ENCODE results near the gene ARPC1B.

Gene ARPC1B

GRCh38 chr7:99422625-99423024 lies 48.1 kb downstream of the ARPC1B start:
- no peak overlapping the region for H3K27ac ChIP-seq (ENCODE audit: low read length, poor library complexity, severe bottlenecking)
- no peak overlapping the region for H4K91ac ChIP-seq (ENCODE audit: low read length)
- no peak for DNase-seq
- peaks cover 73 to 77% of the 10 kb centered on the region in 2 experiments for H3K36me3 ChIP-seq (ENCODE audit: control insufficient read depth in 1 of 2, insufficient read depth in 2 of 2, low read depth in 1 of 2, low read length in 2 of 2)
- no peak overlapping the region for H2BK5ac ChIP-seq (ENCODE audit: low read depth, low read length, poor library complexity, severe bottlenecking)
- H3K4ac ChIP-seq (ENCODE audit: low read depth in 1 of 2, low read length in 2 of 2): no peak overlapping the region
- H3K18ac ChIP-seq (ENCODE audit: low read depth in 1 of 2, low read length in 2 of 2): no peak overlapping the region
- H3K9ac ChIP-seq (ENCODE audit: low read length): no peak overlapping the region
- H2BK15ac ChIP-seq (ENCODE audit: low read depth, poor library complexity, severe bottlenecking): no peak overlapping the region
- no peaks in the 10 kb centered on the region for H3K27me3 ChIP-seq (ENCODE audit: control insufficient read depth in 1 of 2, insufficient read depth in 1 of 2, low read length in 2 of 2)
- no peaks in the 10 kb centered on the region for H3K4me1 ChIP-seq (ENCODE audit: control insufficient read depth, insufficient read depth, low read depth, low read length)
- H3K9me3 ChIP-seq (ENCODE audit: control insufficient read depth, low read length): no peaks in the 10 kb centered on the region
- no peak overlapping the region for H3K14ac ChIP-seq (ENCODE audit: low read length in 2 of 2)
- no peak overlapping the region for H3K4me2 ChIP-seq (ENCODE audit: low read length, poor library complexity, severe bottlenecking)
- no peak overlapping the region for H2AK5ac ChIP-seq (ENCODE audit: low read length, severe bottlenecking)
- H3K4me3 ChIP-seq (ENCODE audit: insufficient read depth in 1 of 2, low read depth in 1 of 2, low read length in 2 of 2): no peak overlapping the region
- WGBS: 91% methylated on average over 5 of the region's 5 CpGs
- H2AFZ ChIP-seq (ENCODE audit: low read depth, low read length): no peak overlapping the region
- H3K79me1 ChIP-seq (replicated peaks; ENCODE audit: low read length, poor library complexity, severe bottlenecking): peaks cover 35% of the 10 kb centered on the region
- no peak overlapping the region for H3K23ac ChIP-seq (ENCODE audit: low read length in 2 of 2)
- no peak overlapping the region for H2BK120ac ChIP-seq (ENCODE audit: low read depth, low read length)
- no peak overlapping the region for H2BK12ac ChIP-seq (ENCODE audit: low read length in 2 of 2)
- H4K8ac ChIP-seq (ENCODE audit: low read length): no peak overlapping the region

- Histone ChIP-seq H4K8ac (ENCODE audit: low read length) (no peak overlapping the region), H3K14ac (ENCODE audit: low read length in 2 of 2) (no peak overlapping the region), H2AFZ (ENCODE audit: low read depth, low read length) (no peak overlapping the region), H3K4me2 (ENCODE audit: low read length, poor library complexity, severe bottlenecking) (no peak overlapping the region), H2BK12ac (ENCODE audit: low read length in 2 of 2) (no peak overlapping the region), H2BK15ac (ENCODE audit: low read depth, poor library complexity, severe bottlenecking) (no peak overlapping the region), H3K79me1 (replicated peaks; ENCODE audit: low read length, poor library complexity, severe bottlenecking) (peaks cover 30% of the 10 kb centered on the region), H3K27ac (ENCODE audit: low read length, poor library complexity, severe bottlenecking) (no peak overlapping the region), H3K36me3 (ENCODE audit: control insufficient read depth in 1 of 2, insufficient read depth in 2 of 2, low read depth in 1 of 2, low read length in 2 of 2) (peaks cover 69 to 71% of the 10 kb centered on the region in 2 experiments), H3K23ac (ENCODE audit: low read length in 2 of 2) (no peak overlapping the region), H3K27me3 (ENCODE audit: control insufficient read depth in 1 of 2, insufficient read depth in 1 of 2, low read length in 2 of 2) (no peaks in the 10 kb centered on the region), H3K9me3 (ENCODE audit: control insufficient read depth, low read length) (no peaks in the 10 kb centered on the region), H3K4ac (ENCODE audit: low read depth in 1 of 2, low read length in 2 of 2) (no peak overlapping the region), H3K9ac (ENCODE audit: low read length) (no peak overlapping the region), H2BK5ac (ENCODE audit: low read depth, low read length, poor library complexity, severe bottlenecking) (no peak overlapping the region), H2AK5ac (ENCODE audit: low read length, severe bottlenecking) (no peak overlapping the region), H3K4me1 (ENCODE audit: control insufficient read depth, insufficient read depth, low read depth, low read length) (no peaks in the 10 kb centered on the region), H4K91ac (ENCODE audit: low read length) (no peak overlapping the region), H2BK120ac (ENCODE audit: low read depth, low read length) (no peak overlapping the region), H3K4me3 (ENCODE audit: insufficient read depth in 1 of 2, low read depth in 1 of 2, low read length in 2 of 2) (no peak overlapping the region), H3K18ac (ENCODE audit: low read depth in 1 of 2, low read length in 2 of 2) (no peak overlapping the region)
- no peak for DNase-seq
- whole genome bisulfite sequencing: 98% methylated on average over 24 of the region's 24 CpGs
These were observed 50.6 kb downstream of the ARPC1B start for GRCh38 chr7:99424932-99425730.

- WGBS: 94% methylated on average over 10 of the region's 10 CpGs
- H3K4me2 ChIP-seq (ENCODE audit: low read length, poor library complexity, severe bottlenecking): no peak overlapping the region
- H3K9ac ChIP-seq (ENCODE audit: low read length): no peak overlapping the region
- no peak overlapping the region for H4K91ac ChIP-seq (ENCODE audit: low read length)
- no peak overlapping the region for H2BK5ac ChIP-seq (ENCODE audit: low read depth, low read length, poor library complexity, severe bottlenecking)
- H3K23ac ChIP-seq (ENCODE audit: low read length in 2 of 2): no peak overlapping the region
- H3K36me3 ChIP-seq (ENCODE audit: control insufficient read depth in 1 of 2, insufficient read depth in 2 of 2, low read depth in 1 of 2, low read length in 2 of 2): peaks cover 64 to 81% of the 10 kb centered on the region in 2 experiments
- H3K9me3 ChIP-seq (ENCODE audit: control insufficient read depth, low read length): no peaks in the 10 kb centered on the region
- H3K4me3 ChIP-seq (ENCODE audit: insufficient read depth in 1 of 2, low read depth in 1 of 2, low read length in 2 of 2): no peak overlapping the region
- H2AFZ ChIP-seq (ENCODE audit: low read depth, low read length): no peak overlapping the region
- H3K27ac ChIP-seq (ENCODE audit: low read length, poor library complexity, severe bottlenecking): no peak overlapping the region
- H3K18ac ChIP-seq (ENCODE audit: low read depth in 1 of 2, low read length in 2 of 2): no peak overlapping the region
- no peak overlapping the region for H3K14ac ChIP-seq (ENCODE audit: low read length in 2 of 2)
- H3K4me1 ChIP-seq (ENCODE audit: control insufficient read depth, insufficient read depth, low read depth, low read length): no peaks in the 10 kb centered on the region
- H3K79me1 ChIP-seq (replicated peaks; ENCODE audit: low read length, poor library complexity, severe bottlenecking): peaks cover 33% of the 10 kb centered on the region
- no peak overlapping the region for H2AK5ac ChIP-seq (ENCODE audit: low read length, severe bottlenecking)
- H3K4ac ChIP-seq (ENCODE audit: low read depth in 1 of 2, low read length in 2 of 2): no peak overlapping the region
- H2BK120ac ChIP-seq (ENCODE audit: low read depth, low read length): no peak overlapping the region
- DNase-seq: no peak
- no peak overlapping the region for H2BK12ac ChIP-seq (ENCODE audit: low read length in 2 of 2)
- H2BK15ac ChIP-seq (ENCODE audit: low read depth, poor library complexity, severe bottlenecking): no peak overlapping the region
- no peak overlapping the region for H4K8ac ChIP-seq (ENCODE audit: low read length)
- no peaks in the 10 kb centered on the region for H3K27me3 ChIP-seq (ENCODE audit: control insufficient read depth in 1 of 2, insufficient read depth in 1 of 2, low read length in 2 of 2)
These were observed 54.5 kb downstream of the ARPC1B start for GRCh38 chr7:99428972-99429566.

GRCh38 chr7:99429756-99430155 lies 55.2 kb downstream of the ARPC1B start:
- H2BK12ac ChIP-seq (ENCODE audit: low read length in 2 of 2): no peak overlapping the region
- no peak overlapping the region for H2AFZ ChIP-seq (ENCODE audit: low read depth, low read length)

More at GRCh38 chr7:99429756-99430155, 55.2 kb downstream of the ARPC1B start:
- H2BK15ac ChIP-seq (ENCODE audit: low read depth, poor library complexity, severe bottlenecking): no peak overlapping the region
- H3K36me3 ChIP-seq (ENCODE audit: control insufficient read depth in 1 of 2, insufficient read depth in 2 of 2, low read depth in 1 of 2, low read length in 2 of 2): peaks cover 63 to 81% of the 10 kb centered on the region in 2 experiments
- no peak overlapping the region for H4K8ac ChIP-seq (ENCODE audit: low read length)
- no peak overlapping the region for H3K4me2 ChIP-seq (ENCODE audit: low read length, poor library complexity, severe bottlenecking)
- no peak for DNase-seq
- H2BK120ac ChIP-seq (ENCODE audit: low read depth, low read length): no peak overlapping the region
- no peak overlapping the region for H3K4me3 ChIP-seq (ENCODE audit: insufficient read depth in 1 of 2, low read depth in 1 of 2, low read length in 2 of 2)
- H2BK5ac ChIP-seq (ENCODE audit: low read depth, low read length, poor library complexity, severe bottlenecking): no peak overlapping the region
- 96% methylated on average over 8 of the region's 8 CpGs for WGBS
- H3K79me1 ChIP-seq (replicated peaks; ENCODE audit: low read length, poor library complexity, severe bottlenecking): peaks cover 27% of the 10 kb centered on the region
- no peaks in the 10 kb centered on the region for H3K27me3 ChIP-seq (ENCODE audit: control insufficient read depth in 1 of 2, insufficient read depth in 1 of 2, low read length in 2 of 2)
- H3K27ac ChIP-seq (ENCODE audit: low read length, poor library complexity, severe bottlenecking): no peak overlapping the region
- H2AK5ac ChIP-seq (ENCODE audit: low read length, severe bottlenecking): no peak overlapping the region
- no peaks in the 10 kb centered on the region for H3K4me1 ChIP-seq (ENCODE audit: control insufficient read depth, insufficient read depth, low read depth, low read length)
- H3K4ac ChIP-seq (ENCODE audit: low read depth in 1 of 2, low read length in 2 of 2): no peak overlapping the region
- H3K9me3 ChIP-seq (ENCODE audit: control insufficient read depth, low read length): no peaks in the 10 kb centered on the region
- H3K14ac ChIP-seq (ENCODE audit: low read length in 2 of 2): no peak overlapping the region
- peak overlapping the region; percentile 50 for H4K91ac ChIP-seq (ENCODE audit: low read length)
- no peak overlapping the region for H3K18ac ChIP-seq (ENCODE audit: low read depth in 1 of 2, low read length in 2 of 2)
- H3K23ac ChIP-seq (ENCODE audit: low read length in 2 of 2): no peak overlapping the region
- H3K9ac ChIP-seq (ENCODE audit: low read length): no peak overlapping the region
